ENCODE results near the gene DNAJC2.
"Not testable (repeated sequence)": the region's sequence is repeated elsewhere in the genome, so short reads cannot be mapped to it uniquely, and the experiment has no call there.

Gene DNAJC2

GRCh38 chr7:103343332-103343731 lies 1.2 kb downstream of the DNAJC2 start:
- no peak for DNase-seq (ENCODE audit: low spot score)

GRCh38 chr7:103341466-103341865 lies 3.1 kb downstream of the DNAJC2 start:
- no peak for DNase-seq (ENCODE audit: low spot score)

GRCh38 chr7:103338864-103339263 lies 5.7 kb downstream of the DNAJC2 start:
- DNase-seq (ENCODE audit: low spot score), result no peak

DNA sequence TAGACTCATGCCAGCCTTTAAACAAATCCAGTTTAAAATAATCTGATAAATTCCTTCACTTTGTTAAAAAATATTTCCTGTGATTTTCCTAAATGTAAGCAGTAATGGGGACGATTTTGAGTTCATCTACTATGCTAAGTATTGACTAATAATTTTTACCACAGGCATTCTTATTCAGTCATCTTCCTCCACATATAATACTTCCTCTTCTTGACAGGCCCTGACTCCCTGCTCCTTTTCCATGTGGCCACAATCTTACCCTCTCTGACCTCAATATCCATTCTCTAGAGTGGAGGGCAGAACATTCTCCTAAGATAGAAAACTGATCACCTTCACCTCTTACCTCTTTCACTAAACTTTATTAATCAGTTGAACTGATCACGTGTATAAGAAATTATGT lies 7.8 kb downstream of the DNAJC2 start:
- DNase-seq (ENCODE audit: low spot score), result no peak

GRCh38 chr7:103325744-103326143 lies 18.8 kb downstream of the DNAJC2 start:
- DNase-seq (ENCODE audit: low spot score), result no peak

- no peak for DNase-seq (ENCODE audit: low spot score)
Measured at GRCh38 chr7:103317009-103317408, 27.6 kb downstream of the DNAJC2 start.

GRCh38 chr7:103316380-103316941 lies 28.1 kb downstream of the DNAJC2 start:
- no peak for DNase-seq (ENCODE audit: low spot score)

DNA sequence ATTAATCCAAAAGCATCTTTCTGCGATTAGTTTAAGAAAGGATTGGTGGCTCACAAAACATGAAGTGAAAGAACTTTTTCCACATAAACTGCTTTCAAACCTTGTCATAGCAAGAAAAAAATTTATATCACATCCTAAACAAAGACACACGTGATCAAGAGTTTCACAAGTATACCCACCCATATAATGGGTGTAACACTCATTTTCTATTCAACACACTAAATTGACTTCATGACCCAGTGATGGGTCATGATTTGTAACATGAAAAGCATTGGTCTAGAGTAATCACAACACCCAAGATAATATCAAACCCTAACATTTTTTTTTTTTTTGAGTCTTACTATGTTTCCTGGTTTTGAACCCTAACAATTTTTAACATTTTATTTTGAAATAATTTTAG lies 29.7 kb downstream of the DNAJC2 start:
- no peak for DNase-seq (ENCODE audit: low spot score)

- DNase-seq (ENCODE audit: low spot score), result no peak
Measured at GRCh38 chr7:103307503-103308231, 36.9 kb downstream of the DNAJC2 start.

- DNase-seq (ENCODE audit: low spot score), result no peak
Measured at GRCh38 chr7:103301441-103301840, 43.1 kb downstream of the DNAJC2 start.

- DNase-seq (ENCODE audit: low spot score), result no peak
Measured at GRCh38 chr7:103299660-103300059, 44.9 kb downstream of the DNAJC2 start.

- DNase-seq (ENCODE audit: low spot score), result no peak
Measured at GRCh38 chr7:103297837-103298179, 46.8 kb downstream of the DNAJC2 start.

- peak; percentile 99 for DNase-seq (ENCODE audit: low spot score)
Measured at GRCh38 chr7:103296901-103297836, 47.4 kb downstream of the DNAJC2 start, which contains the start of gene PMPCB. TSS of gene PMPCB (plus strand) at chr7:103297435. CDS start at chr7:103297460, 25 bp downstream.

DNA sequence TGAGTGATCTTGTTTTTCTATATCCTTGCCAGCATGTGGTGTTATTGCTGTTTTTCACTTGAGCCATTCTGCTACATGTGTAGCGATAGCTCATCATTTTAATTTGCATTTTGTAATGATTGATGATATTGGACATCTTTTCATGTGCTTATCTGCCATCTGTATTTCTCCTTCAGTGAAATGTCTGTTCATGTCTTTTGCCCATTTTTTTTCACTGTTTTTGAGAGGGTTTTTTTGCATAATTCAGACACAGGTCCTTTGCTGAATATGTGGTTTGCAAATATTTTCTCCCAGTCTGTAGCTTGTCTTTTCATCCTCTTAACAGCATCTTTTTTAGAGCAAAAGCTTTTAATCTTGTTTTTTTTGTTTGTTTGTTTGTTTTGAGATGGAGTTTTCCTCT lies 51.0 kb downstream of the DNAJC2 start:
- DNase-seq (ENCODE audit: low spot score), result peak; percentile 1

GRCh38 chr7:103292122-103292521 lies 52.4 kb downstream of the DNAJC2 start:
- peak; percentile 4 for DNase-seq (ENCODE audit: low spot score)

GRCh38 chr7:103282802-103283427 lies 61.7 kb downstream of the DNAJC2 start:
- DNase-seq (ENCODE audit: low spot score), result peak; percentile 12

DNA sequence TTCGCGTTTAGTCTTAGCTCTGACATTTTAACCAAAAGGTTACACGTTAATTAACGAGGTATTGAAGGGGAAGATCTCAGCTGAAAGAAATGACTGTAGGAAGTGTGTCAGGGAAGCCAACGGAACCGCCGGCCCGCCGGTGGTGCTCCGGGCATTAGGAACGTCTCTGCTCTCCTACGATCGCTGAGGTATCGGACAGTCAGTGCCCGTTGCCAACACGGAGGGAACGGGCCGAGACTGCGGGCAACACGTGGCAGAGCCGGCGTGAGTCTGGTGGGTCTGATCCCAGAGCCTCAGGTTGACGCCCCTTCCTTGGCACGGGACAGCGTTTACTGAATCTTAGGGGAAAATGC lies 63.8 kb downstream of the DNAJC2 start:
- not testable (repeated sequence) for DNase-seq (ENCODE audit: low spot score)

DNA sequence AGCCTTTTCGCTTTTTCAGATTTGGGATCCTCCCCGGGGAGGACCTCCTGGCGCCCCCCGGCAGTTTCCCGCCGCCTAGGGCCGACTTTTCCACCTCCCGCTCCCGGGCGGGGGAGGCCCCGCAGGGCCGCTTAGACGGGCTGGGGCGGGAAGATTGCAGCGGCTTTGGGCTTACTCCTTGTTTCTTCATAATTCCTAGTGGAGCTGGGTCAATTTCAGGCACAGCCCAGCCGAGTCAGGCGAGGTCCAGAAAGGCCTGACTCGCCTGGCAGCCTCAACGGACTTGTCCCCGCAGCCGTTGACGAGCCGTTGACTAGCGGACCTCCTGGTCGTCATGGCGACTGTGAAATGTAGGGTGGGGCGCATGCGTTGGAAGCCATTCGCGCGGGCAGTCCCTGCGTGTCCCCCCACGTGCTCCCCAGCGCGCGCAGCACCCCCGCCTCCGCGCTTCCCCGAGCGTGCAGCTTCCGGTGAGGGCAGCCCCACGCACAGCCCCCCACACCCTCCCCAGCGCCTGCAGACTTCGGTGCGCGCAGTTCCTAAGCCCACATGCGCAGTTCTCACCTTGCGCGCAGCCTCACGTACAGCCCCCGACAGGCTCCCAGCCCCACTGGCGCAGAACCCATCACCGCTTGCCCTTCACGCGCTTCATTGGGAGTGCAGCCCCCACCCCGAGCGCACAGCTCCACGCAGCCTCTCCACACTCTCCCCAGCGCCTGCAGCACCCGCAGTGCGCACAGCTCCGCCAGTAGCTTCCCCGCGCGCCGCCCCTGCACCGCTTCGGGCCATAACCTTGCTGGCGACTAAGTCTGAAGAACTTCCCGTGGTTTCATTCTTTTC lies 64.4 kb downstream of the DNAJC2 start:
- DNase-seq (ENCODE audit: low spot score), result peak; percentile 95

DNA sequence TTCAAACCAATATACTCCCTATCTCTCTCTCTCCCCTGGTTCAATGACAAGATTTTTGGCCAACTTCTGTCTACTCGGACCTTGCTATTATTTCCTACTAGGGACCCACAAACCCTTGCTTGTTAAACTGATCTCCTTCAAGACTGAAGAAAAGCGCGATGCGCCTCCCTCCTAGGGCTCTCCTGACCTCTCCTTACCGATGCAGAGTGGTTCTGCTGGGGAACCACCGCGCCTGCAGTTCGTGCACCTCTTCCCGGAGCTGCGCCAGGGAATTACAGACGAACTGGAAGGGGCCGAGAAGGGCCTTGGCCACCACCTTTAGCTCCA lies 65.0 kb downstream of the DNAJC2 start:
- DNase-seq (ENCODE audit: low spot score), result peak; percentile 72

DNA sequence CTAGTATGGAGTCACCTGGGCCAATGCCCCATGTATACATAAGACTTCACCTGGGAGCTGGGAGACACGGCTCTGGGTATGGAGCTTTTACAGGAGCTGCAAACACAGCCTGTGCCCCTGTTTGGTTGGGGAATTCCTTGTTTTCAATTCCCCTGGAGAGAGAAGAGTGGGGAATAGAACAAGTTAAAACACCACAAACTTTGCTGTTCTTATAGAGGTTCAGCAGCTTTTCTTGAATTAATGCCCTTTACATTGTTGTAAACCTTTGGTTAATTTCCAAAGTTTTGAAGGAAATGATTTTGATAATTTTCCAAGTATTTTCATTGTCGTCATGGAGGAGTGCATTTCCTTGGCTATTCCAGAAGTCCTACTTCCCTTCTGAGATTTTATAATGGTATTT lies 66.4 kb downstream of the DNAJC2 start:
- DNase-seq (ENCODE audit: low spot score), result not testable (repeated sequence)

DNA sequence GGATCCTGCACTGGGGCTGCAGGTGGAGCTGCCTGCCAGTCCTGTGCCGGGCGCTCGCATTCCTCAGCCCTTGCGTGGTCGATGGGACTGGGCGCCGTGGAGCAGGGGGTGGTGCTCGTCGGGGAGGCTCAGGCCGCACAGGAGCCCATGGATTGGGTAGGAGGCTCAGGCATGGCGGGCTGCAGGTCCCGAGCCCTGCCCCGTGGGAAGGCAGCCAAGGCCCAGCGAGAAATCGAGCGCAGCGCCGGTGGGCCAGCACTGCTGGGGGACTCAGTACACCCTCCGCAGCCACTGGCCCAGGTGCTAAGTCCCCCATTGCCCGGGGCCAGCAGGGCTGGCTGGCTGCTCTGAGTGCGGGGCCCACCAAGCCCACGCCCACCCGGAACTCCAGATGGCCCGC lies 69.7 kb downstream of the DNAJC2 start:
- DNase-seq (ENCODE audit: low spot score), result not testable (repeated sequence)

DNA sequence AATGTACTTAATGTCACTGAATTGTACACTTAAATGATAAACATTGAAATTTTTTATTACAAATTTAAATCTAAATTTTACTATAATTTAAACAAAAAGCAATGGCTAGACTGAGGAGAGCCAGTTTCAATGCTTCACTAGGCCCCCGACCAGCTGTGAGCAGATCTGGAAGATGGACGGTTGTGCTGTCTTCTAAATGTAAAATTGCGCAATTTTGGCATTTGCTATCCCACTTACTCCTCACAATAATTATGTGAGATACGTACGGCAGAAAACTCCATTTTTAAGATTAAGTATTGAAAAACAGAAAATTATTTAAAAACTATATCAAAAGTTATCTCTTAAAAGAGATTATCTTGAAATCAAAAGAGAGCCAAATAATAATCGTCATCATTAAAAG lies 71.2 kb downstream of the DNAJC2 start:
- not testable (repeated sequence) for DNase-seq (ENCODE audit: low spot score)
